Adrenal gland (tissue), 12 donors: ENCODE data around the gene MRPL1. TPM values are rescaled to one million over a fixed set of nuclear protein-coding genes. Genes with fewer than 3 reads are reported as not detected.
"Not testable (repeated sequence)": the region's sequence is repeated elsewhere in the genome, so short reads cannot be mapped to it uniquely, and the experiment has no call there.

Source experiments
- DNase-seq, 7 donors: peaks; one replicate each; pipeline ENCODE4 v3.0.0-alpha.2; 2019 to 2020
- H3K27ac ChIP-seq, 5 donors: fragments of 200-600 bp; sonication (generic) in 4 of 5; 1 replicate in 3 of 5; 2 replicates in 2 of 5; pipeline versions ENCODE4 v1.5.1 to v1.8.0; 2016 to 2020; ENCODE audit warnings: mild to moderate bottlenecking in 1 of 5
- H3K27me3 ChIP-seq: fragments of 200-600 bp; 2 replicates; pipeline ENCODE4 v1.8.0; 2021
- H3K36me3 ChIP-seq, 2 donors: fragments of 200-600 bp; replicated peaks in 1 of 2; 1 replicate in 1 of 2; 2 replicates in 1 of 2; pipeline versions ENCODE4 v1.5.1 to v1.8.0; 2018 to 2022
- H3K4me1 ChIP-seq, 2 donors: fragments of 200-600 bp; replicated peaks in 1 of 2; 1 replicate in 1 of 2; 2 replicates in 1 of 2; pipeline versions ENCODE4 v1.5.1 to v1.8.0; 2018 to 2021
- H3K4me3 ChIP-seq, 4 donors: fragments of 200-600 bp; sonication (generic) in 3 of 4; one replicate each; pipeline ENCODE4 v1.5.1; 2016 to 2018
- H3K9me3 ChIP-seq, 3 donors: fragments of 200-600 bp; sonication (generic) in 1 of 3; replicated peaks in 1 of 3; 1 replicate in 2 of 3; 2 replicates in 1 of 3; pipeline versions ENCODE4 v1.5.1 to v1.8.0; 2016 to 2021
- CTCF ChIP-seq, 6 experiments: fragments of 450-650 bp in 4 of 6; fragments of 200-600 bp in 2 of 6; sonication (generic) in 1 of 6; IDR thresholded peaks; 1 replicate in 5 of 6; 2 replicates in 1 of 6; pipeline versions ENCODE4 v1.5.1 to v1.8.0; 2016 to 2021; ENCODE audit warnings: antibody characterized with exemption in 6 of 6, mild to moderate bottlenecking in 2 of 6, moderate library complexity in 1 of 6
- POLR2A ChIP-seq, 2 donors: fragments of 450-650 bp; IDR thresholded peaks; one replicate each; pipeline ENCODE4 v1.6.1; 2017; ENCODE audit warnings: antibody characterized with exemption in 2 of 2, mild to moderate bottlenecking in 2 of 2, moderate library complexity in 1 of 2
- WGBS, 4 donors: extraction: QIAGEN DNeasy Blood & Tissue Kit in 2 of 4; methylation state at CpG; one replicate each; pipeline versions ENCODE4 v1.1.5 to v1.1.7; 2013 to 2017; 5-methylcytosine and 5-hydroxymethylcytosine counted together
- intact Hi-C, 2 donors: fragments of 100-400 bp; cut with DNase I; formaldehyde crosslinking; loops; one replicate each; pipeline versions ENCODE4 v1.14.1 to v1.15.0; 2022 to 2023
- polyA plus RNA-seq, 3 donors: library from polyadenylated mRNA; stranded (reverse); fragments of 200-250 nt in 2 of 3; fragments of 350-450 nt in 1 of 3; fragmentation: Illumina TruSeq in 1 of 3; extraction: RNeasy Lipid Tissue Mini Kit (QIAGEN cat#74804) in 1 of 3; gene quantifications; one replicate each; pipeline ENCODE4 v1.2.3, GENCODE V29; 2013 to 2014
- total RNA-seq, 9 donors: library from RNA; depleted of rRNA in 4 of 9; stranded (reverse); fragments of >200 nt in 4 of 9; fragments of 120-200 nt in 1 of 9; fragmentation: NEBNext Ultra II Directional in 1 of 9; extraction: Animal tissue kit (Norgen Biotek cat#: 25700) in 1 of 9; gene quantifications; one replicate each; pipeline versions ENCODE4 v1.1.0 to v1.2.4, GENCODE V29; 2013 to 2023
- donor health status: healthy with polysubstance abuse.
- donor health status: Bipolar disorder and iron deficiency.
- donor health status: DM: yes; HTN: yes; CAD: no.
- donor health status: DM: no; HTN: no; CAD: no.
- donor health status: DM: no; HTN: no; CAD: no.
- donor health status: DM: yes; HTN: yes; CAD: no.

MRPL1 gene
- total and polyA plus RNA-seq, 12 donors: 14.3 to 65.3 (median 30.2) TPM

- Histone ChIP-seq H3K27ac (no peak overlapping the region), H3K4me1 (no peaks in the 10 kb centered on the region), H3K36me3 (no peaks in the 10 kb centered on the region), H3K27me3 (no peaks in the 10 kb centered on the region), H3K9me3 (no peaks in the 10 kb centered on the region), H3K4me3 (no peak overlapping the region)
- DNase-seq: no peak
- 88 to 91% (median 90%) methylated on average over 1 of the region's 1 CpG for WGBS, 4 donors
- TF ChIP-seq POLR2A (IDR thresholded peaks at IDR 0.05) (no peak), CTCF (IDR thresholded peaks at IDR 0.05) (no peak)
- intact Hi-C loops: no loop called here
These were observed 6.5 kb upstream of the MRPL1 start for GRCh38 chr4:77856152-77856551.

- intact Hi-C loops: no loop called here
- DNase-seq: peak in 5 of 7 donors; percentile 14 to 60 (median 38)
- Histone ChIP-seq H3K27me3 (no peaks in the 10 kb centered on the region), H3K4me1 (peaks cover 0 to 17% of the 10 kb centered on the region in 2 donors), H3K4me3 (no peak overlapping the region), H3K9me3 (no peaks in the 10 kb centered on the region), H3K27ac (no peak overlapping the region), H3K36me3 (no peaks in the 10 kb centered on the region)
- WGBS, 4 donors: 82 to 99% (median 97%) methylated on average over 3 of the region's 3 CpGs
- no peak for TF ChIP-seq POLR2A (IDR thresholded peaks at IDR 0.05)
- TF ChIP-seq CTCF (IDR thresholded peaks at IDR 0.05): no peak
These were observed 3.4 kb upstream of the MRPL1 start for GRCh38 chr4:77859256-77859655.

GRCh38 chr4:77861495-77861894, 1.1 kb upstream of the MRPL1 start:
- Histone ChIP-seq H3K9me3 (no peaks in the 10 kb centered on the region), H3K27ac (peak overlapping the region in 4 of 5 donors; percentile 92 to 99 (median 98)), H3K4me3 (peak overlapping the region in 2 of 4 donors; percentile 20 to 62), H3K4me1 (peaks cover 0 to 17% of the 10 kb centered on the region in 2 donors), H3K36me3 (no peaks in the 10 kb centered on the region), H3K27me3 (no peaks in the 10 kb centered on the region)
- no peak for TF ChIP-seq POLR2A (IDR thresholded peaks at IDR 0.05)
- WGBS, 4 donors: 76 to 87% (median 84%) methylated on average over 1 of the region's 1 CpG
- no peak for DNase-seq
- intact Hi-C loops: loop anchor here in 1 of 2 donors (10.0 kb wide), 1 partner anchor 47 kb away; the partner anchor contains the start of gene CNOT6L

- H3K4me3 ChIP-seq: peak overlapping the region; percentile 34 to 93 (median 66)
- peak in 1 of 7 donors; percentile 2 for DNase-seq
- H3K27ac ChIP-seq: peak overlapping the region; percentile 89 to 99 (median 97)
- not testable (repeated sequence) for H3K36me3 ChIP-seq, H3K27me3 ChIP-seq, H3K9me3 ChIP-seq
- H3K4me1 ChIP-seq: peaks cover 0 to 17% of the 10 kb centered on the region in 2 donors
- WGBS, 4 donors: 24 to 34% (median 27%) methylated on average over 14 of the region's 14 CpGs
- intact Hi-C loops: loop anchor here in 1 of 2 donors (10.0 kb wide), 1 partner anchor 49 kb away; the partner anchor contains the start of gene CNOT6L
These were observed 711 bp downstream of the MRPL1 start for GRCh38 chr4:77863341-77863740.

GRCh38 chr4:77865259-77865658, 2.6 kb downstream of the MRPL1 start:
- Histone ChIP-seq H3K9me3 (no peaks in the 10 kb centered on the region), H3K36me3 (no peaks in the 10 kb centered on the region), H3K27ac (no peak overlapping the region), H3K4me1 (peaks cover 0 to 22% of the 10 kb centered on the region in 2 donors), H3K27me3 (no peaks in the 10 kb centered on the region), H3K4me3 (no peak overlapping the region)
- no peak for DNase-seq
- intact Hi-C loops: loop anchor here in 1 of 2 donors (10.0 kb wide), 1 partner anchor 50 kb away; the partner anchor contains the start of gene CNOT6L
- TF ChIP-seq POLR2A (IDR thresholded peaks at IDR 0.05) (no peak), CTCF (IDR thresholded peaks at IDR 0.05) (no peak)
- WGBS, 4 donors: 67 to 86% (median 72%) methylated on average over 3 of the region's 3 CpGs
